ENCODE results near the gene VWF. TPM values are rescaled to one million over a fixed set of nuclear protein-coding genes. Genes with fewer than 3 reads are reported as not detected.

Gene VWF
- total RNA-seq, 6 donors from 2014 or later, result 292 to 543 (median 360) TPM

- ATAC-seq (ENCODE audit: low FRiP score in 2 of 2), result no peak
- no peak overlapping the region for H3K27ac ChIP-seq
- peak in 1 of 2 donors; percentile 27 for DNase-seq
- TF ChIP-seq POLR2A (IDR thresholded peaks at IDR 0.05) (no peak), CTCF (IDR thresholded peaks at IDR 0.05) (no peak), POLR2AphosphoS5 (IDR thresholded peaks at IDR 0.05) (no peak), EP300 (IDR thresholded peaks at IDR 0.05) (no peak)
- H3K27me3 ChIP-seq, result no peaks in the 10 kb centered on the region
- H3K4me3 ChIP-seq, result no peak overlapping the region
- peaks cover 0 to 68% (median 9%) of the 10 kb centered on the region in 4 donors for H3K36me3 ChIP-seq
- 84 to 96% methylated on average over 10 to 17 of the region's 17 CpGs for WGBS, 2 donors
- H3K4me1 ChIP-seq, result peaks cover 0 to 4% (median 2%) of the 10 kb centered on the region in 4 donors
- H3K9me3 ChIP-seq, result no peaks in the 10 kb centered on the region
These were observed 155.1 kb downstream of the VWF start for GRCh38 chr12:5969156-5969973.

- peaks cover 0 to 4% (median 0%) of the 10 kb centered on the region in 4 donors for H3K4me1 ChIP-seq
- no peak for TF ChIP-seq CTCF (IDR thresholded peaks at IDR 0.05)
- no peak for TF ChIP-seq POLR2AphosphoS5 (IDR thresholded peaks at IDR 0.05)
- TF ChIP-seq EP300 (IDR thresholded peaks at IDR 0.05), result no peak
- no peak for TF ChIP-seq POLR2A (IDR thresholded peaks at IDR 0.05)
- DNase-seq (peak in 1 of 2 donors; percentile 23), ATAC-seq (ENCODE audit: low FRiP score in 2 of 2) (no peak)
- WGBS, 2 donors, result 84 to 87% methylated on average over 16 to 17 of the region's 17 CpGs
- H3K36me3 ChIP-seq, result peaks cover 0 to 61% (median 9%) of the 10 kb centered on the region in 4 donors
- no peaks in the 10 kb centered on the region for H3K9me3 ChIP-seq
- H3K27ac ChIP-seq, result no peak overlapping the region
- no peak overlapping the region for H3K4me3 ChIP-seq
- H3K27me3 ChIP-seq, result no peaks in the 10 kb centered on the region
These were observed 156.6 kb downstream of the VWF start for GRCh38 chr12:5967645-5968415.

- 79 to 82% methylated on average over 11 of the region's 11 CpGs for WGBS, 2 donors
- ATAC-seq (ENCODE audit: low FRiP score in 2 of 2) (no peak), DNase-seq (no peak)
- TF ChIP-seq POLR2A (IDR thresholded peaks at IDR 0.05) (no peak), EP300 (IDR thresholded peaks at IDR 0.05) (no peak)
- Histone ChIP-seq H3K4me3 (no peak overlapping the region), H3K27me3 (no peaks in the 10 kb centered on the region), H3K9me3 (no peaks in the 10 kb centered on the region), H3K27ac (no peak overlapping the region), H3K36me3 (peaks cover 0 to 57% (median 9%) of the 10 kb centered on the region in 4 donors), H3K4me1 (peaks cover 0 to 4% (median 0%) of the 10 kb centered on the region in 4 donors)
These were observed 157.9 kb downstream of the VWF start for GRCh38 chr12:5966486-5967095.

GRCh38 chr12:5965950-5966383, 158.5 kb downstream of the VWF start:
- TF ChIP-seq CTCF (IDR thresholded peaks at IDR 0.05), result peak in 5 of 6 experiments; percentile 60 to 77 (median 69)
- TF ChIP-seq POLR2A (IDR thresholded peaks at IDR 0.05), result no peak
- Histone ChIP-seq H3K9me3 (no peaks in the 10 kb centered on the region), H3K4me1 (peaks cover 0 to 4% (median 0%) of the 10 kb centered on the region in 4 donors), H3K4me3 (no peak overlapping the region), H3K27me3 (no peaks in the 10 kb centered on the region), H3K36me3 (peaks cover 0 to 51% (median 8%) of the 10 kb centered on the region in 4 donors), H3K27ac (no peak overlapping the region)
- ATAC-seq (ENCODE audit: low FRiP score in 2 of 2) (peak; percentile 77 to 83), DNase-seq (peak; percentile 41 to 45)
- WGBS, 2 donors, result 30 to 41% methylated on average over 9 of the region's 9 CpGs

All from upper lobe of left lung (tissue), 6 donors.